Stimulated activated CD4-positive, alpha-beta T cell treated with anti-CD3 and anti-CD28 coated beads, Interleukin-2, amount 100 ng/mL, for 48 hours (primary cell): Measurements from ENCODE around the gene CLRN2.
"Not testable (repeated sequence)": the region's sequence is repeated elsewhere in the genome, so short reads cannot be mapped to it uniquely, and the experiment has no call there.

Experiments
- DNase-seq, 2 donors: peaks; one replicate each; pipeline ENCODE4 v3.0.0-alpha.2; 2020

The CLRN2 gene

GRCh38 chr4:17546222-17546621 lies 31.3 kb downstream of the CLRN2 start:
- DNase-seq: no peak

GRCh38 chr4:17546678-17547077 lies 31.7 kb downstream of the CLRN2 start:
- no peak for DNase-seq

GRCh38 chr4:17550549-17550948 lies 35.6 kb downstream of the CLRN2 start:
- DNase-seq: no peak

- no peak for DNase-seq
Measured at GRCh38 chr4:17552427-17552826, 37.5 kb downstream of the CLRN2 start.

DNA sequence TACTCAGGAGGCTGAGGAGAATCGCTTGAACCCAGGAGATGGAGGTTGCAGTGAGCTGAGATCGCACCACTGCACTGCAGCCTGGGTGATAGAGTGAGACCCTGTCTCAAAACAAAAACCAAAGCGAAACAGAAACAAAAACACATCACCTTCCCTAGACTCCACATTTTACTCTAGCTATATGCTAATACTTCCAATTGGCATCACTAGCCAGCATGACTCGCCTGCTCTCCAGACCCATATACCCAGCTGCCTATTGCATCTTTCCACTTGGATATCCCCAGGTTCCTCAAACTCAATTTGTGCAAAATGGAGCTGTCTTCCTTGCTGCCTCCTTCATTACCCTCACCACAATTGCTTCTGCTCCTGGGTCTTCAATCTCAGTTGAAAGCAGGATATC lies 39.6 kb downstream of the CLRN2 start:
- no peak for DNase-seq

DNA sequence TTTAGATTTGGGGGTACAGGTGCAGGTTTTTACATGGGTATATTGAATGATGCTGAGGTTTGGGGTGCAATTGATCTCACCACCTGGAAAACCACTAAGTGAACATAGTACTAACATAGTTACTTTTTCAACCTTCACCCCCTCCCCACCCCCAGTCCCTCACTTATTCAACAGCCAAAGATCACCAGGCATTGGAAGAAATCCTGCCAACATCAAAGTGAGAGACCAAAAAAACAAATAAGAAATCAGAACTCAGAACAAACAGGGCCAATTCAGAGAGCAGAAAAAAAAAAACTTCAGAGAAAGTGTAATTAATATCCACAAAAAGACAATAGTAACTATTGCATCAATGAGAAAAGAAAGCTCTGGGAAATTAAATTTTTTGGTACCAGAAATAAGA lies 41.5 kb downstream of the CLRN2 start:
- DNase-seq: no peak

- DNase-seq: no peak
Measured at GRCh38 chr4:17557880-17558279, 42.9 kb downstream of the CLRN2 start.

- no peak for DNase-seq
Measured at GRCh38 chr4:17558941-17559708, 44.2 kb downstream of the CLRN2 start.

DNA sequence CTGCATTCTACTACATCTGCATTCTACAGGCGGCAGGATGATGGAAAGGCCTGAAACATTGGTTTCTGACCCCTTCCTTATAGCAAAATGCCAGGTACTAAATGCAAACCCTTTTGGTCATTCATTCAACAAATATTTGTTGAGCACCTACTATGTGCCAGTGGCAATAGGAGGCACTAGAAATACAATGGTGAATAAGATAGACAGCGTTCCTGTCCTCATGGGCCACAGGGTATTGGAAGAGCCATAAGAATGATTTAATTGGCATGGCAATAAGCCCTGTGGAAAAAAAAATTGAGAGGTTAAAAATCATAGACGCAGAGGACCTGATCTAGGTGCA lies 44.7 kb downstream of the CLRN2 start:
- no peak for DNase-seq

GRCh38 chr4:17560065-17560673 lies 45.2 kb downstream of the CLRN2 start:
- DNase-seq: no peak

DNA sequence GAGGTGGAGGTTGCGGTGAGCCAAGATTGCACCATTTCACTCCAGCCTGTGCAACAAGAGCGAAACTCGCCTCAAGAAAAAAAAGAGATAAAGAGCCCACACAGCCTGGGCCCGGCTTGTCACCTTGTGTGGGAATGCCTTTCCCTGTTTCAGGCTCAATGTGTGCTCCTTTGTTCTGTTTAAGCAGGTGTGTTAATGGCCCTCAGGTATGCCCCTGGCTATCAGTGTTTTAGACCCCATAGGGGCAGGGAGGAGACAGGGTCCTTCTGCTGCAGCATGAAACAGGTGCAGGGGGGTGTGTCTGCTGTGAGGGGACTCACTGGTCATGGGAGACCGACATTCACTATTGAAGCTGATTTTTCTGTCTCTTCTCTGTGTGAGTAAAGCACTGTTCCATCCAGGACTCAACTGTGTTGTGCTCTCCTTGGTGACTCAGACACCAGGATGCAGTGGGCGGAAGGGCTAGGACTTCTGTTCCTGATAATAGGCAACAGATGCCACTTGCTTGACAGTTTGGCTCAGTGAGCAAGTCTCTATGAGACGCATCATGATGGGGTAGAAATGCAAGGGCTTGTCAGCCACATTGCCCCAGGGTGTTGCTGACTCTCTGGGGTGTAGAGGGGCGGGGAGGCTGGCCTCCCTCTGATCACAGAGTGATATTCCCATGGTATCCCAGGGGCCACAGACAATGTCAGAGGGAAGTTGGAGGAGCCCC lies 46.4 kb downstream of the CLRN2 start:
- DNase-seq: no peak

- no peak for DNase-seq
Measured at GRCh38 chr4:17562157-17562556, 47.2 kb downstream of the CLRN2 start.

DNA sequence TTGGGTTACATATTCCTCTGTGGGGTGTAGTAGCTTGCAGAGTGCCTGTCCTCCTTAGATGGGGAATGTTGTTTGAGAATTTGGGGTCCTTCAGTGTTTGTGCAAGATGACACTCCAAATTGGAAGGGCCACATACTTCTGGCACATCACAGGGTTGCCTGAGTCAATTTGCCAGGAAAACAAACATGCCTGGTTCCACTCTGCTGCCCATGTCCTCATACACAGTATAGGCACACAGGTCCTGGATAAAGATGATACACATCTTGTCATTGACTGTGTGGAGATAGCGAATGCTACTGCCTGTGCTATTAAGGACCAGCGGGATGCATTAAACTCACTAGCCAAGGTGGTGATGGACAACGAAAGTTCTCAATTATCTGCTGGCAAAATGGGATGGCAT lies 50.9 kb downstream of the CLRN2 start:
- no peak for DNase-seq

GRCh38 chr4:17567271-17567670 lies 52.3 kb downstream of the CLRN2 start:
- no peak for DNase-seq

DNA sequence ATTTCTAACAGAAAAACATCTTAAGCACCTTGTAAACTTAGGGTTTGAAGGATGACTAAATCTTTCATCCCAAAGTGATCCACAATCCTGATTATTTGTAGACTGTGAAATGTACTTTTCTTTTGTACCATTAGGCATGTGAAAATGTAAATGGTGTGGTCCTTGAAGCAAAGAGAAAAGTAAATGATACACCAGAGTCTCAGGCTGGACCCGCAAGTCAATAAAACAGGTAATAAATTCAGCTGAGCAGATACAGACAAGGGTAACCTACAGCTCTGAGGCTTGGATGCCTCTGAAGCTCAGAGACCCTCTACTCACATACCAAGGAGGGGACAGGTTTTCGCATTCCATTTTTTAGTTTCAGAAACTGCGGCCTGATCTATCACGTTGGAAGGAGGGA lies 59.2 kb downstream of the CLRN2 start:
- DNase-seq: no peak

DNA sequence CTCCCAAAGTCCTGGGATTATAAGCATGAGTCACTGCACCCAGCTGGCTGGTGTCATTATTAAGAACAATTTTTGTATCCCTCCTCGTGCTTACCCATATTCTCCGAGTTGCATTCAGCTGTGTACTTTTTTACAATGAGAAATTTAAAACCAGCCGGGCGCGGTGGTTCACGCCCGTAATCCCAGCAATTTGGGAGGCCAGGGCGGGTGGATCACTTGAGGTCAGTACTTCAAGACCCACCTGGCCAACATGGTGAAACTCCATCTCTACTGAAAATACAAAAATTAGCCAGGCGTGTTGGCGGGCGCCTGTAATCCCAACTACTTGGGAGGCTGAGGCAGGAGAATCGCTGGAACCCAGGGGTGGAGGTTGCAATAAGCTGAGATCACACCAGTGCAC lies 60.2 kb downstream of the CLRN2 start:
- not testable (repeated sequence) for DNase-seq
